Thoracic aorta (tissue), 2 donors: ENCODE results near the gene ATP1B3. TPM values are rescaled to one million over a fixed set of nuclear protein-coding genes. Genes with fewer than 3 reads are reported as not detected.

Experiments
- ATAC-seq: fragments of 150-250 bp; one replicate; pipeline ENCODE4 v1.8.0; 2017; ENCODE audit warnings: low read depth; ENCODE audit not compliant: insufficient number of reproducible peaks, low FRiP score
- DNase-seq: peaks from one replicate; pipeline ENCODE4 v3.0.0-alpha.2; 2020; ENCODE audit warnings: low spot score
- H3K27ac ChIP-seq, 2 donors: fragments of 200-600 bp; sonication (generic); 1 replicate in 1 of 2; 2 replicates in 1 of 2; pipeline ENCODE4 v1.5.1; 2016; ENCODE audit warnings: mild to moderate bottlenecking in 2 of 2, moderate library complexity in 2 of 2
- H3K27me3 ChIP-seq: fragments of 200-600 bp; sonication (generic); replicated peaks from 2 replicates; pipeline ENCODE4 v1.6.0; 2016; ENCODE audit warnings: mild to moderate bottlenecking; ENCODE audit not compliant: insufficient read depth
- H3K36me3 ChIP-seq: fragments of 200-600 bp; sonication (generic); one replicate; pipeline ENCODE4 v1.5.1; 2016
- H3K4me1 ChIP-seq, 2 donors: fragments of 200-600 bp; sonication (generic); 1 replicate in 1 of 2; 2 replicates in 1 of 2; pipeline versions ENCODE4 v1.5.1 to v1.6.0; 2016; ENCODE audit warnings: low read depth in 2 of 2, mild to moderate bottlenecking in 1 of 2; ENCODE audit not compliant: control insufficient read depth in 1 of 2
- H3K4me3 ChIP-seq: fragments of 200-600 bp; sonication (generic); 2 replicates; pipeline ENCODE4 v1.5.1; 2016; ENCODE audit warnings: mild to moderate bottlenecking
- H3K9me3 ChIP-seq: fragments of 200-600 bp; sonication (generic); 2 replicates; pipeline ENCODE4 v1.5.1; 2016
- total RNA-seq, 2 donors: library from RNA; depleted of rRNA; stranded (reverse); fragments of >200 nt; gene quantifications; one replicate each; pipeline versions ENCODE4 v1.1.0 to v1.2.3, GENCODE V29; 2016
- TF ChIP-seq, protein P1 (sequence below): fragments of 200-600 bp; sonication (generic); IDR thresholded peaks from one replicate; pipeline ENCODE4 v1.5.1; 2019; ENCODE audit warnings: antibody characterized with exemption

ATP1B3 gene
- total RNA-seq, 2 donors from 2014 or later = 78.7 to 106 TPM

DNA sequence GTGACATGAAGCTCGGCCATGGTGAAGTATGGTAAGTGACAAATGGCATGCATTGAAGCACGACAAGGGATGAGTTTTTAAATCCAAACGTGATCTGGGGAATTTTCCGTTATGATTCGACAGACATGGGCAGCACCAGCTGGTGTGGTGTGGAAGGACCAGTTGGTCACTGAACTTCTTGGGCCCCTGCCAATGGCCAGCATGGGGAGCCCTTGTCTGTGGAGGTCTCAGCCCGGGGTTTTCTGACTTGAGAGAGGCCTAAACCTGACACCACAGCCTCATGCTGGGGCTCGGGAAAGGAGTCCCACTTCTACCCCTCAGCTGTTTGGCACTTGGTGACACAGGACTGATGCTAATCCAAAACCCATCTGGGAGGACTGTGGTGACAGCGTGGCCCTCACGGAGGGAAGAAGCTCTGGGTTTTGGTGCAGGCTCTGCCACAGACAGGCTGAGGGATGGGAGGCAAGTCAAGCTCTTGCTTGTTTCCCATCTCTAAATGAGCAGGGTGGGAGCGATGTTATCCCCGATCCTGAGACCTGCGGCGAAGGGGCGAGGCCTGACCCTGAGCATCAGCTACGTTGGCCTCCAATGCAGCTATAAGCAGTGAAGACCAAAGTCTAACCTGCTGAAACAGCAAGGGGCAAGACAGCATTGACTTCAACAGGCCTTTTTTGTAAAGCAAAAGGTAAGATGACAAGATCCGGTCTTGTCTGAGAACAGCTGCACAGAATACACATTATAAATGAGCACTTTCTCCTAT, 69.5 kb downstream of the ATP1B3 start:
- DNase-seq (no peak), ATAC-seq (no peak)

DNA sequence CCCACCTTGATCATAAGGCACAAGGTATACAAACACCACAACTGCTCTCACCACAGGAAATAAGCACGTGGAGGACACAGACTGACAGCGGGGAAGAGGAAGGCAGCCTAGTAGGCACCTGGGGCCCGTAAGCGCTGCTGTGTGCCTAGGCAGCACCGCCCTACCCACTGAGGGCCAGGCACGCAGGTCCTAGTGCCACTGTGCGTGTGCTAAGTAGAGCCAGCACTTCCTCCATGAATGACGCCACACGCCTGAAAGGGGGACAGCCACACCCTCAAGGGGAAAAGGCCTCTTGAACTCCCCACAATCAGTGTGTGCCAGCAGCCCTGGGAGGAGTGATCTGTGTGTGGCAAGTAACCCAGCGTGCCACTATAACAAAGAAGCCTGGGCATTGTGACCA, 73.0 kb downstream of the ATP1B3 start:
- peaks cover 9% of the 10 kb centered on the region for H3K36me3 ChIP-seq
- DNase-seq (no peak), ATAC-seq (no peak)
- TF ChIP-seq, protein P1, sequence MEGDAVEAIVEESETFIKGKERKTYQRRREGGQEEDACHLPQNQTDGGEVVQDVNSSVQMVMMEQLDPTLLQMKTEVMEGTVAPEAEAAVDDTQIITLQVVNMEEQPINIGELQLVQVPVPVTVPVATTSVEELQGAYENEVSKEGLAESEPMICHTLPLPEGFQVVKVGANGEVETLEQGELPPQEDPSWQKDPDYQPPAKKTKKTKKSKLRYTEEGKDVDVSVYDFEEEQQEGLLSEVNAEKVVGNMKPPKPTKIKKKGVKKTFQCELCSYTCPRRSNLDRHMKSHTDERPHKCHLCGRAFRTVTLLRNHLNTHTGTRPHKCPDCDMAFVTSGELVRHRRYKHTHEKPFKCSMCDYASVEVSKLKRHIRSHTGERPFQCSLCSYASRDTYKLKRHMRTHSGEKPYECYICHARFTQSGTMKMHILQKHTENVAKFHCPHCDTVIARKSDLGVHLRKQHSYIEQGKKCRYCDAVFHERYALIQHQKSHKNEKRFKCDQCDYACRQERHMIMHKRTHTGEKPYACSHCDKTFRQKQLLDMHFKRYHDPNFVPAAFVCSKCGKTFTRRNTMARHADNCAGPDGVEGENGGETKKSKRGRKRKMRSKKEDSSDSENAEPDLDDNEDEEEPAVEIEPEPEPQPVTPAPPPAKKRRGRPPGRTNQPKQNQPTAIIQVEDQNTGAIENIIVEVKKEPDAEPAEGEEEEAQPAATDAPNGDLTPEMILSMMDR = no peak
- no peak overlapping the region for H3K27ac ChIP-seq
- no peaks in the 10 kb centered on the region for H3K9me3 ChIP-seq
- no peaks in the 10 kb centered on the region for H3K4me1 ChIP-seq
- H3K4me3 ChIP-seq = no peak overlapping the region
- H3K27me3 ChIP-seq = no peaks in the 10 kb centered on the region

More for the DNA sequence above, 69.5 kb downstream of the ATP1B3 start:
- TF ChIP-seq, protein P1 = no peak
- H3K4me3 ChIP-seq = no peak overlapping the region
- H3K27ac ChIP-seq = no peak overlapping the region
- peaks cover 2% of the 10 kb centered on the region for H3K36me3 ChIP-seq
- no peaks in the 10 kb centered on the region for H3K27me3 ChIP-seq
- H3K9me3 ChIP-seq = no peaks in the 10 kb centered on the region
- H3K4me1 ChIP-seq = no peaks in the 10 kb centered on the region

DNA sequence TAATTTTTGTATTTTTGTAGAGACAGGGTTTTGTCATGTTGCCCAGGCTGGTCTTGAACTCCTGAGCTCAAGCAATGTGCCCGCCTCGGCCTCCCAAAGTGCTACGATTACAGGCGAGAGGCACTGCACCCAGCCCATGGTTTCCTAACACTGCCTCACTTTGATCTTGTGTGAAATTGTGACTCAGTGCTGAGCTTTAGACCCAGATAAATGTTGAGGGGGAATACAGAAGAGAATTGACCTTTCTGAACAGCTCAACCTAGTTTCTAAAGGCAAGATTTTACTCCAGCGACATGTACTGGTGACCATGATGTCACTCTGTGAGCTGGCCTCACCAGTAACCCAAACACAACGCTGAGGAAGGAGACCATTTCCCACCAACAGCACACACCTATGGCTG, 73.5 kb downstream of the ATP1B3 start:
- Histone ChIP-seq H3K27me3 (no peaks in the 10 kb centered on the region), H3K36me3 (peaks cover 9% of the 10 kb centered on the region), H3K4me3 (no peak overlapping the region), H3K9me3 (no peaks in the 10 kb centered on the region), H3K4me1 (peaks cover 0 to 5% of the 10 kb centered on the region in 2 donors), H3K27ac (no peak overlapping the region)
- TF ChIP-seq, protein P1 = no peak
- ATAC-seq (no peak), DNase-seq (no peak)

DNA sequence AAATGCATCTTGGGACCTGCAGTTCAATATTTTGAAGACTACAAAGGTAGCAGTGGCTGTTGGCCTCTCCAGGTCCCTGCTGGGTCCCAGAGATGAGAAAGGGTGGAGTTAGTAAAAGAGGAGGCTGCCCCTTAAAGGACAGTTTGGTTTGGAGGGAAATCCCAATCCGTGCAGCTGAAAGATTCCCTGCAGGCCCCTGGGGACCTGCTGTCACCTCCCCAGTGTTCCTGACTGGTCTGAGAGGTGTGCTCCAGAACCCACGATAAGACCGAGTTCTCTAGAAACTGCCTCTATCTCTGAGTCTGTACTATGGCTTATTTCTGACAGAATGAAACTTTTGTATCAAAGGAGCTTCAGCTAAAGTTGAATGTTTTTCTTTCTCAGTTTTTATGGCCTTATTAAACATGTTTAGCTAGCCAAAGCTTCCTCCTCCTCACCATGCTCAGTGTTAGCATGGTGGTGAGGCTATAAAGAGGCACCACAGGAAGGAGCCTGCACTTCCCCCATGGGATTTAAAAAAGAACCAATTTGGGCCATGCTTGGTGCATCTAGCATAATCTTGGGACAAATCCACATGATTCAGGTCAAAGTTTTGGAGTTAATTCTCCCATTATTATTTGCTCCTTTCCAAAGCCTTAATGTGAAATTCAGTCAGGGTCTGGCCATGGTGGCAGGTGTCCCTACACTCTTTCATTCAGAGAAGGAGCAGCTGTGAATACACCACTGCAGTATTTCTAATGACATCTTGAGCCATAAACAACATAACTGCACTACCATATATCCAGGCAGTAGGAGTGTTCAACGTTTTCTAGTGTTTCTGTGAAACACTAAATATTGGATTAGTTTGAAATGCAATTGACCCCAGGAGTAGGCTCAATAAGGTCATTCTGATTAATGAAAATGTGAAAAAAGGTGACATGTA, 74.4 kb downstream of the ATP1B3 start:
- ATAC-seq = no peak
- Histone ChIP-seq H3K9me3 (no peaks in the 10 kb centered on the region), H3K4me1 (peaks cover 0 to 11% of the 10 kb centered on the region in 2 donors), H3K4me3 (no peak overlapping the region), H3K27me3 (no peaks in the 10 kb centered on the region), H3K27ac (no peak overlapping the region), H3K36me3 (peaks cover 9% of the 10 kb centered on the region)
- no peak for DNase-seq
- TF ChIP-seq, protein P1 = no peak

DNA sequence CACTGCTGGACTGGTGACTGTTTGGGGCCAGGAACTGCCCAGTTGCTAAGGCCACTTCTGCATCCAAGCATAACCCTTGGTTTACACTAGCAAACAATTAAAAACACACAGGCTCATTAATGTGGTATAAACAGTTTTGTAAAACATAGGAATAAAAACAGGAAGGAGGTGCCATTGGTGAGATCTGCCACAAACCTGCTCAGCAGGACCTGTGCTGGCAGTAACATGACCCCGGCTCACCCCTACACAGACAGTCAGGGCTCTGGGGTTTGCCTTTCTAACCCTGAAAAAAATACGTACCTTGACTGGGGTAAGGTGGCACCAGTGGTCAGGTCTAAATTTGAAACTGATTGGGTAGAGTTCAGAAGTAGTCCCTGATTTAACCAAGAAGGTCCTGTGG, 76.2 kb downstream of the ATP1B3 start:
- Histone ChIP-seq H3K36me3 (peaks cover 9% of the 10 kb centered on the region), H3K27me3 (no peaks in the 10 kb centered on the region), H3K27ac (no peak overlapping the region), H3K9me3 (no peaks in the 10 kb centered on the region), H3K4me1 (peaks cover 0 to 11% of the 10 kb centered on the region in 2 donors), H3K4me3 (no peak overlapping the region)
- TF ChIP-seq, protein P1 = no peak
- DNase-seq (no peak), ATAC-seq (no peak)
